Left ventricle myocardium inferior (tissue), 1 donor: ENCODE measurements around the gene FAAP20. TPM values are rescaled to one million over a fixed set of nuclear protein-coding genes. Genes with fewer than 3 reads are reported as not detected.

Experiments used
- total RNA-seq: library from RNA; stranded (reverse); fragmentation: NEBNext Ultra II Directional; extraction: Animal tissue kit (Norgen Biotek cat#: 25700); gene quantifications from one replicate; pipeline ENCODE4 v1.2.1, GENCODE V29; 2021
- donor health status: DM: no; HTN: yes; CAD: no; lungs with severe emphysema.

The FAAP20 gene
- total RNA-seq, 1 donor from 2014 or later, result 37.0 TPM

Other genes with a start within 250 kb of the FAAP20 start
- gene CFAP74, start 191.0 kb downstream of the FAAP20 start, total RNA-seq, result not detected
- 0.41 TPM for gene GABRD, start 175.4 kb downstream of the FAAP20 start, total RNA-seq
- gene PRKCZ, start 144.4 kb downstream of the FAAP20 start, total RNA-seq, result 19.1 TPM
- gene SKI, start 33.5 kb upstream of the FAAP20 start, total RNA-seq, result 37.9 TPM
- gene MORN1, start 196.8 kb upstream of the FAAP20 start, total RNA-seq, result 4.5 TPM
- gene RER1, start 197.1 kb upstream of the FAAP20 start, total RNA-seq, result 80.5 TPM
- 15.8 TPM for gene PEX10, start 217.8 kb upstream of the FAAP20 start, total RNA-seq